Left lung (tissue), 14 donors: Measurements from ENCODE around the gene CCDC33. TPM values are rescaled to one million over a fixed set of nuclear protein-coding genes. Genes with fewer than 3 reads are reported as not detected.

Source experiments
- ATAC-seq: fragments of 200-7000 bp; cut with Tn5 transposase; one replicate; pipeline ENCODE4 v1.9.1; 2020; ENCODE audit warnings: moderate library complexity
- DNase-seq, 4 donors: peaks; one replicate each; pipeline ENCODE4 v3.0.0-alpha.2; 2013 to 2020
- H3K27ac ChIP-seq, 2 donors: fragments of 200-600 bp; sonication (generic) in 1 of 2; one replicate each; pipeline versions ENCODE4 v1.5.0 to v1.8.0; 2020 to 2021
- H3K27me3 ChIP-seq, 2 donors: fragments of 200-600 bp; sonication (generic) in 1 of 2; one replicate each; pipeline versions ENCODE4 v1.5.0 to v1.8.0; 2020 to 2021
- H3K36me3 ChIP-seq, 2 donors: fragments of 200-600 bp; sonication (generic) in 1 of 2; one replicate each; pipeline versions ENCODE4 v1.5.0 to v1.8.0; 2020 to 2021
- H3K4me1 ChIP-seq, 2 donors: fragments of 200-600 bp; one replicate each; pipeline ENCODE4 v1.8.0; 2021
- H3K4me3 ChIP-seq, 2 donors: fragments of 200-600 bp; sonication (generic) in 1 of 2; one replicate each; pipeline versions ENCODE4 v1.5.0 to v1.8.0; 2020 to 2021; ENCODE audit warnings: mild to moderate bottlenecking in 1 of 2
- H3K9me3 ChIP-seq, 2 donors: fragments of 200-600 bp; sonication (generic) in 1 of 2; one replicate each; pipeline versions ENCODE4 v1.5.0 to v1.8.0; 2020 to 2021
- CTCF ChIP-seq, 2 donors: fragments of 200-600 bp; sonication (generic) in 1 of 2; IDR thresholded peaks; one replicate each; pipeline versions ENCODE4 v1.5.0 to v1.8.0; 2021; ENCODE audit warnings: antibody characterized with exemption in 2 of 2
- intact Hi-C, 2 donors: fragments of 100-400 bp; cut with DNase I; formaldehyde crosslinking; loops; one replicate each; pipeline versions ENCODE4 v1.11.2 to v1.14.2; 2022
- long read RNA-seq, 12 donors: library from polyadenylated mRNA in 2 of 12; unstranded in 2 of 12; transcript quantifications; one replicate each; pipeline ENCODE4 v2.0.0 and lab custom pipeline, GENCODE V29; 2019 to 2026
- polyA plus RNA-seq, 6 donors: library from polyadenylated mRNA; unstranded; fragments of 120-200 nt; gene quantifications; one replicate each; pipeline ENCODE4 v1.2.1, GENCODE V29; 2013; ENCODE audit not compliant: insufficient read length in 6 of 6
- total RNA-seq, 2 donors: library from RNA; stranded (reverse); fragmentation: NEBNext Ultra II Directional; extraction: Animal tissue kit (Norgen Biotek cat#: 25700); gene quantifications; one replicate each; pipeline ENCODE4 v1.2.1, GENCODE V29; 2021
- donor health status: DM: no; HTN: yes; CAD: no.
- donor health status: DM: no; HTN: no; CAD: no.

CCDC33 gene
- total RNA-seq (1 to 10 TPM in 1 of 2 donors, not detected in 1; 3.2 TPM), polyA plus RNA-seq (1 to 10 TPM in 5 of 6 donors, under 1 TPM in 1; 1.00 to 2.6 (median 1.8) TPM)
- long read RNA-seq, donor 1 = 0 reads
- long read RNA-seq, donor 2 = 0 reads
- long read RNA-seq, donor 3 = 0 reads
- long read RNA-seq, donor 4 = 0 reads
- long read RNA-seq, donor 5, partial matches to known transcripts = 0 of 1 reads
- long read RNA-seq, donor 5, other reads (novel, unspliced or antisense) = 0 of 1 reads
- long read RNA-seq, donor 6 = 0 reads
- long read RNA-seq, donor 7 = 0 reads
- long read RNA-seq, donor 8 = 0 reads
- long read RNA-seq, donor 9 = 0 reads
- long read RNA-seq, donor 10, partial matches to known transcripts = 1 of 3 reads
- long read RNA-seq, donor 10, other reads (novel, unspliced or antisense) = 2 of 3 reads
- long read RNA-seq, donor 11 = 0 reads
- long read RNA-seq, donor 12 = 0 reads

GRCh38 chr15:74235962-74236361, at the start of gene CCDC33:
CCDC33 (plus strand) TSS chr15:74236326; CDS start chr15:74236720, 394 bp downstream.
- Histone ChIP-seq H3K9me3 (no peaks in the 10 kb centered on the region), H3K27me3 (no peaks in the 10 kb centered on the region), H3K4me1 (peaks cover 0 to 15% of the 10 kb centered on the region in 2 donors), H3K4me3 (no peak within 1 kb of the TSS), H3K36me3 (no peaks in the 10 kb centered on the region), H3K27ac (no peak within 1 kb of the TSS)
- TF ChIP-seq CTCF (IDR thresholded peaks at IDR 0.05) = no peak
- DNase-seq = peak in 2 of 4 donors; percentile 82 to 86
- intact Hi-C loops = no loop called here
- ATAC-seq = peak; percentile 86

GRCh38 chr15:74188216-74188615, 47.9 kb upstream of the CCDC33 start:
- TF ChIP-seq CTCF (IDR thresholded peaks at IDR 0.05) = no peak
- no peak for ATAC-seq
- intact Hi-C loops = no loop called here
- Histone ChIP-seq H3K4me3 (no peak overlapping the region), H3K9me3 (no peaks in the 10 kb centered on the region), H3K27ac (no peak overlapping the region), H3K36me3 (no peaks in the 10 kb centered on the region), H3K27me3 (no peaks in the 10 kb centered on the region), H3K4me1 (no peaks in the 10 kb centered on the region)
- DNase-seq = peak in 1 of 4 donors; percentile 70

- Histone ChIP-seq H3K27me3 (no peaks in the 10 kb centered on the region), H3K27ac (no peak overlapping the region), H3K36me3 (no peaks in the 10 kb centered on the region), H3K4me3 (no peak overlapping the region), H3K9me3 (no peaks in the 10 kb centered on the region), H3K4me1 (peaks cover 7 to 12% of the 10 kb centered on the region in 2 donors)
- peak in 1 of 4 donors; percentile 15 for DNase-seq
- intact Hi-C loops = no loop called here
- TF ChIP-seq CTCF (IDR thresholded peaks at IDR 0.05) = no peak
- no peak for ATAC-seq
Measured at GRCh38 chr15:74191798-74192197, 44.3 kb upstream of the CCDC33 start.

- H3K36me3 ChIP-seq = no peaks in the 10 kb centered on the region
- no peak for ATAC-seq
- no peak for TF ChIP-seq CTCF (IDR thresholded peaks at IDR 0.05)
- H3K27me3 ChIP-seq = no peaks in the 10 kb centered on the region
- no peak overlapping the region for H3K4me3 ChIP-seq
- peak in 1 of 4 donors; percentile 22 for DNase-seq
- intact Hi-C loops = no loop called here
- no peak overlapping the region for H3K27ac ChIP-seq
- no peaks in the 10 kb centered on the region for H3K9me3 ChIP-seq
- peaks cover 7 to 14% of the 10 kb centered on the region in 2 donors for H3K4me1 ChIP-seq
Measured at GRCh38 chr15:74192751-74193150, 43.4 kb upstream of the CCDC33 start.

GRCh38 chr15:74193299-74193718, 42.8 kb upstream of the CCDC33 start:
- Histone ChIP-seq H3K36me3 (no peaks in the 10 kb centered on the region), H3K27me3 (no peaks in the 10 kb centered on the region), H3K9me3 (no peaks in the 10 kb centered on the region), H3K27ac (no peak overlapping the region), H3K4me3 (no peak overlapping the region), H3K4me1 (peaks cover 7 to 14% of the 10 kb centered on the region in 2 donors)
- ATAC-seq = peak; percentile 42
- peak in 1 of 4 donors; percentile 20 for DNase-seq
- no peak for TF ChIP-seq CTCF (IDR thresholded peaks at IDR 0.05)
- intact Hi-C loops = no loop called here
